Measurements from ENCODE around the gene KAT14.
"Not testable (repeated sequence)": the region's sequence is repeated elsewhere in the genome, so short reads cannot be mapped to it uniquely, and the experiment has no call there.

KAT14 gene

GRCh38 chr20:18137412-18138265 lies at the start of gene KAT14, which contains the start of gene PET117:
Gene KAT14, plus strand, starts transcription at chr20:18137863. Its CDS starts 4,798 bp downstream, at chr20:18142661.
Gene PET117, plus strand, starts transcription at chr20:18137863. Its CDS starts 93 bp downstream, at chr20:18137956.
- no peak for FAIRE-seq

- not testable (repeated sequence) for FAIRE-seq
Observed at GRCh38 chr20:18088298-18088697, 49.4 kb upstream of the KAT14 start.

- not testable (repeated sequence) for FAIRE-seq
Observed at GRCh38 chr20:18088841-18089240, 48.8 kb upstream of the KAT14 start.

- FAIRE-seq = no peak
Observed at GRCh38 chr20:18090044-18090443, 47.6 kb upstream of the KAT14 start.

- FAIRE-seq = no peak
Observed at GRCh38 chr20:18090477-18090876, 47.2 kb upstream of the KAT14 start.

- FAIRE-seq = no peak
Observed at GRCh38 chr20:18091623-18092022, 46.0 kb upstream of the KAT14 start.

- no peak for FAIRE-seq
Observed at GRCh38 chr20:18092890-18093289, 44.8 kb upstream of the KAT14 start.

- FAIRE-seq = no peak
Observed at GRCh38 chr20:18093388-18093787, 44.3 kb upstream of the KAT14 start.

GRCh38 chr20:18094191-18094590 lies 43.5 kb upstream of the KAT14 start:
- FAIRE-seq = no peak

- FAIRE-seq = not testable (repeated sequence)
Observed at GRCh38 chr20:18100569-18100968, 37.1 kb upstream of the KAT14 start.

- no peak for FAIRE-seq
Observed at GRCh38 chr20:18101125-18101810, 36.4 kb upstream of the KAT14 start.

- FAIRE-seq = no peak
Observed at GRCh38 chr20:18103497-18103896, 34.2 kb upstream of the KAT14 start.

GRCh38 chr20:18108326-18108725 lies 29.3 kb upstream of the KAT14 start:
- FAIRE-seq = no peak

- not testable (repeated sequence) for FAIRE-seq
Observed at GRCh38 chr20:18128574-18128973, 9.1 kb upstream of the KAT14 start.

- FAIRE-seq = no peak
Observed at GRCh38 chr20:18132663-18133062, 5.0 kb upstream of the KAT14 start.

- no peak for FAIRE-seq
Observed at GRCh38 chr20:18133962-18134361, 3.7 kb upstream of the KAT14 start.

GRCh38 chr20:18138266-18138582 lies 561 bp downstream of the KAT14 start:
- no peak for FAIRE-seq

GRCh38 chr20:18138639-18139583 lies 1.2 kb downstream of the KAT14 start:
- FAIRE-seq = no peak

- no peak for FAIRE-seq
Observed at GRCh38 chr20:18139832-18140231, 2.2 kb downstream of the KAT14 start.

- no peak for FAIRE-seq
Observed at GRCh38 chr20:18144541-18145099, 7.0 kb downstream of the KAT14 start.

GRCh38 chr20:18154342-18154741 lies 16.7 kb downstream of the KAT14 start:
- FAIRE-seq = no peak

GRCh38 chr20:18156045-18156444 lies 18.4 kb downstream of the KAT14 start:
- FAIRE-seq = no peak

GRCh38 chr20:18164356-18164755 lies 26.7 kb downstream of the KAT14 start:
- FAIRE-seq = no peak
